ENCODE data around the gene AWAT2. TPM values are rescaled to one million over a fixed set of nuclear protein-coding genes. Genes with fewer than 3 reads are reported as not detected.

Gene AWAT2
- total RNA-seq, 2 experiments from 2014 or later: not detected

DNA sequence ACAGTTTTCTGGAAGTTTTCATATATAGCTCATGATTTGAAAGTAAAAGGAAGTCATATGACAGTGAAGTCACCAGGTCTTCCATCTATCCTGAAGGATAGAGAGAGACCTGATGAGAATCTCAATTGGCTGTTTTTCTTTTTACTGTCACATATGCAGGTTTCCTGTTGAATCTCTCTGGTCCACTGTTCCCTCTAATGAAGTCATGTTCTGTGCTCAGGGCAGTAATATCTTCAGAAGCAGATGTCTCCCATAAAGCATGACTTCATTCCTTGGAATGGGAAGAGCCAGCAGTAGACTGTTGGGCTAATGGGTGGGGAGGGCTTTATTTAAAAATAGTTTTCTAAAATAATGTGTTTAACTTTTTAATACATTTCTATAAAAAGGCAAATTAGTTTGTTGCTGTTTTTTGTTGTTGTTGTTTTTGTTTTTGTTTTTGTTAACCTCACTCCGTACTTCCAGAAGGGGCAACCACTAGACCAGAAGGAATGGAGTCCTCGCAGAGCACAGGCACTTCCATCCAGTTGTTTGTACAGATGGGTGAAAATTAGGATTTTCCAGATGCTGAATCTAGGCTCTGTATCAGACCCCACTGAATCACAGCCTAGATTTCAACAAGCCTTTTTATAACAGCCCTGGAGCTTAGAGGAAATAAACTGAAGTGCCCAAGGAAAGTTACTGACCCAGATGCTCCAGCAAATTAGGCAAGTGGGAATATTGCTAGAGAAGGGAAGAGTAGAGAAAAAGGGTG, 54.2 kb downstream of the AWAT2 start:
- no peak for TF ChIP-seq CTCF (IDR thresholded peaks at IDR 0.05)
- Histone ChIP-seq H3K9me3 (ENCODE audit: control insufficient read depth in 1 of 2, insufficient read depth in 1 of 2, low read length in 2 of 2) (peaks cover 0 to 3% of the 10 kb centered on the region in 2 experiments), H3K27ac (ENCODE audit: low read depth in 1 of 2, low read length in 2 of 2) (no peak overlapping the region), H3K36me3 (ENCODE audit: insufficient read depth, low read length) (no peaks in the 10 kb centered on the region), H3K4me3 (ENCODE audit: low read length) (no peak overlapping the region), H3K27me3 (ENCODE audit: control insufficient read depth in 1 of 2, insufficient read depth in 2 of 2, low read length in 2 of 2) (no peaks in the 10 kb centered on the region), H3K4me1 (ENCODE audit: insufficient read depth, low read length) (no peaks in the 10 kb centered on the region)
- Mint-ChIP-seq H3K4me1 (ENCODE audit: low read depth) (no peaks in the 10 kb centered on the region), H3K36me3 (ENCODE audit: low read depth) (no peaks in the 10 kb centered on the region), H3K27ac (no peak overlapping the region), H3K27me3 (no peaks in the 10 kb centered on the region), H3K9me3 (peaks cover 2% of the 10 kb centered on the region), H3K4me3 (no peak overlapping the region)
- intact Hi-C loops (cut with DNase I, micrococcal nuclease): no loop called here
- DNase-seq (no peak), ATAC-seq (ENCODE audit: poor library complexity) (no peak)
- ChIA-PET POLR2A (no interaction called here), CTCF (no interaction called here)

DNA sequence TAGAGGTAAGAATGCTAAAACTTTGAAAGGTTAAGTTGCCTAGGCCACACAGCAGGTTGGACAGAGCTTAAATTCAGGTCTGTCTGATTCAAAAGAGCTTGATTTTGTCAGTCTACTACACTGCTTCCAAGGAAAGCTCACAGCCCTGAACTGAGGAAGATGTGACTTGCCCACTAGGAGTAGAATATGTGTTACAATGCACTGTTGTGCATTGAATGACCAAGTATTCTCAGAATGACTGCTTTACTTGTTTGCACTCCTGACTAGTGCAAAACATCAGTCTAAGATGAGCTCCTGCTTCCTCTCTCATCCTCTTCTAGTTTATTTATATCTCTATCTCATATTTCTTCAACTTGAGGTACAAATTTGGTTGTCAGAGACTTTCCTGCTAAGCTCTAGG, 56.2 kb downstream of the AWAT2 start:
- no peaks in the 10 kb centered on the region for H3K36me3 Mint-ChIP-seq (ENCODE audit: low read depth)
- Histone ChIP-seq H3K27me3 (ENCODE audit: control insufficient read depth in 1 of 2, insufficient read depth in 2 of 2, low read length in 2 of 2) (no peaks in the 10 kb centered on the region), H3K4me3 (ENCODE audit: low read length) (no peak overlapping the region), H3K4me1 (ENCODE audit: insufficient read depth, low read length) (no peaks in the 10 kb centered on the region), H3K9me3 (ENCODE audit: control insufficient read depth in 1 of 2, insufficient read depth in 1 of 2, low read length in 2 of 2) (peaks cover 0 to 3% of the 10 kb centered on the region in 2 experiments), H3K27ac (ENCODE audit: low read depth in 1 of 2, low read length in 2 of 2) (no peak overlapping the region), H3K36me3 (ENCODE audit: insufficient read depth, low read length) (no peaks in the 10 kb centered on the region)
- H3K4me3 Mint-ChIP-seq: no peak overlapping the region
- ATAC-seq (ENCODE audit: poor library complexity) (no peak), DNase-seq (no peak)
- H3K9me3 Mint-ChIP-seq: no peaks in the 10 kb centered on the region
- no peak overlapping the region for H3K27ac Mint-ChIP-seq
- H3K4me1 Mint-ChIP-seq (ENCODE audit: low read depth): no peaks in the 10 kb centered on the region
- POLR2A ChIA-PET: no interaction called here
- CTCF ChIA-PET: interaction anchor here (1.2 kb wide), 1 partner anchor 9 kb away, joined by 3 read pairs; no protein-coding TSS in a partner anchor
- intact Hi-C loops (cut with DNase I, micrococcal nuclease): no loop called here
- H3K27me3 Mint-ChIP-seq: no peaks in the 10 kb centered on the region
- no peak for TF ChIP-seq CTCF (IDR thresholded peaks at IDR 0.05)

DNA sequence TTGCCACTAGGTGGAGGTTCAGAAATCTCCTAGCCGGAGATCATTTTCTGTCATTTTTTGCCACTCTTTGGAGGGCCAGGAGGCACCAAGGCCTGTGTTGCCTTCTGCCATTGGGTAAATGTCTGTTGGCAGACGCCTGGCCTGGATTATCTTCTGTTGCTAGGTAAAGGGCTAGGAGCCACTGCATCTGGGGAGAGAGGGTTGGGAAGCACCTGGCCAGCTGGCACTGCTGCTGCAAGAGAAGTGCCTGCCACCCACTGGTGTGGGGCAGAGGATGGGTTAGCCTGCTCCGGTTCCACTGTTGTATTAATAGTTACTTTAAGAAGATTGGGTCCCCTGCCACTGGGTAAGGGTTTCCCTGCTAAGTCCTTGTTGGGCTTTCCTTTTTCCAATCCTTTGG, 58.1 kb downstream of the AWAT2 start:
- Mint-ChIP-seq H3K27me3 (no peaks in the 10 kb centered on the region), H3K4me3 (no peak overlapping the region), H3K27ac (no peak overlapping the region), H3K36me3 (ENCODE audit: low read depth) (no peaks in the 10 kb centered on the region), H3K4me1 (ENCODE audit: low read depth) (no peaks in the 10 kb centered on the region), H3K9me3 (no peaks in the 10 kb centered on the region)
- intact Hi-C loops (cut with DNase I, micrococcal nuclease): no loop called here
- Histone ChIP-seq H3K27me3 (ENCODE audit: control insufficient read depth in 1 of 2, insufficient read depth in 2 of 2, low read length in 2 of 2) (no peaks in the 10 kb centered on the region), H3K9me3 (ENCODE audit: control insufficient read depth in 1 of 2, insufficient read depth in 1 of 2, low read length in 2 of 2) (no peaks in the 10 kb centered on the region), H3K36me3 (ENCODE audit: insufficient read depth, low read length) (no peaks in the 10 kb centered on the region), H3K27ac (ENCODE audit: low read depth in 1 of 2, low read length in 2 of 2) (no peak overlapping the region), H3K4me1 (ENCODE audit: insufficient read depth, low read length) (no peaks in the 10 kb centered on the region), H3K4me3 (ENCODE audit: low read length) (no peak overlapping the region)
- ChIA-PET POLR2A (no interaction called here), CTCF (no interaction called here)
- DNase-seq (no peak), ATAC-seq (ENCODE audit: poor library complexity) (no peak)
- no peak for TF ChIP-seq CTCF (IDR thresholded peaks at IDR 0.05)

Small RNA genes lying within 50 kb of the gene (microRNA-seq; reads per million reads assigned to microRNA genes)
- 2.8 reads per million, percentile 14 among the genes with 10 or more reads in this experiment for gene MIR676 (ENCODE audit: borderline microRNAs expressed, borderline replicate concordance)

Other genes with a start within 250 kb of the AWAT2 start
- gene OTUD6A, start 12.5 kb upstream of the AWAT2 start, total RNA-seq: not detected
- gene IGBP1, start 83.5 kb upstream of the AWAT2 start, total RNA-seq: 10 to 100 TPM; 63.7 to 64.4 TPM
- gene DGAT2L6, start 127.5 kb upstream of the AWAT2 start, total RNA-seq: not detected
- gene AWAT1, start 184.7 kb upstream of the AWAT2 start, total RNA-seq: not detected
- under 1 TPM in 1 of 2 experiments, not detected in 1; 0.20 TPM for gene P2RY4, start 210.3 kb upstream of the AWAT2 start, total RNA-seq
- gene ARR3, start 218.4 kb upstream of the AWAT2 start, total RNA-seq: not detected
- not detected for gene RAB41, start 232.2 kb upstream of the AWAT2 start, total RNA-seq
- gene PDZD11, start 240.0 kb upstream of the AWAT2 start, total RNA-seq: 1 to 10 TPM; 6.1 to 7.8 TPM
- under 1 TPM; 0.06 to 0.19 TPM for gene KIF4A, start 240.2 kb upstream of the AWAT2 start, total RNA-seq